ENCODE data around the gene IYD.

Gene IYD

DNA sequence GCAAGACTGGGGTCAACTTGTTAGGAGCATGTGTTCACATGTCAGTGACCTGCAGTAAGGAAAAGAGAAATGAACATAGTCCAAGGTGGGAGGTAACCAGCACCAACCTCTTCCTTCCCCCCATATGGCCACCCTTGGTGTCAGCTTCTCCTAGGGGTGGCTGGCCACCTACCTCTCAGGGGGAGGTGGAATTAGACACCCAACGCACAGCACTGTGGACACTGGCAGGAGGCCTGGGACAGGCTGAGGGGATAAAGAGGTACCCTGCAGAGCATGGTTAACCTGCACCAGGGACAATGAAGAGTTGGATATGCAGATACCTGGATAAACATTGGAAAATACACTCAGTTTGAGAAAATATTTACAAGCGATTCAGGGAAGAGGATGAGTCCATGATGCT lies 84.5 kb downstream of the IYD start:
- Histone ChIP-seq H3K27me3 (ENCODE audit: insufficient read depth, low read depth) (no peaks in the 10 kb centered on the region), H3K27ac (no peak overlapping the region), H4K20me1 (ENCODE audit: insufficient read depth) (no peaks in the 10 kb centered on the region), H3K36me3 (ENCODE audit: insufficient read depth) (no peaks in the 10 kb centered on the region), H3K79me2 (ENCODE audit: insufficient read depth, low read depth) (no peaks in the 10 kb centered on the region), H3K4me3 (IDR thresholded peaks at IDR 0.05; ENCODE audit: insufficient read depth, low read depth, low read length) (no peak overlapping the region), H2AFZ (ENCODE audit: low read depth) (no peak overlapping the region), H3K4me1 (ENCODE audit: low read depth, poor library complexity, severe bottlenecking) (no peaks in the 10 kb centered on the region), H3K9ac (no peak overlapping the region), H3K4me2 (no peak overlapping the region)
- TF ChIP-seq, protein P1, sequence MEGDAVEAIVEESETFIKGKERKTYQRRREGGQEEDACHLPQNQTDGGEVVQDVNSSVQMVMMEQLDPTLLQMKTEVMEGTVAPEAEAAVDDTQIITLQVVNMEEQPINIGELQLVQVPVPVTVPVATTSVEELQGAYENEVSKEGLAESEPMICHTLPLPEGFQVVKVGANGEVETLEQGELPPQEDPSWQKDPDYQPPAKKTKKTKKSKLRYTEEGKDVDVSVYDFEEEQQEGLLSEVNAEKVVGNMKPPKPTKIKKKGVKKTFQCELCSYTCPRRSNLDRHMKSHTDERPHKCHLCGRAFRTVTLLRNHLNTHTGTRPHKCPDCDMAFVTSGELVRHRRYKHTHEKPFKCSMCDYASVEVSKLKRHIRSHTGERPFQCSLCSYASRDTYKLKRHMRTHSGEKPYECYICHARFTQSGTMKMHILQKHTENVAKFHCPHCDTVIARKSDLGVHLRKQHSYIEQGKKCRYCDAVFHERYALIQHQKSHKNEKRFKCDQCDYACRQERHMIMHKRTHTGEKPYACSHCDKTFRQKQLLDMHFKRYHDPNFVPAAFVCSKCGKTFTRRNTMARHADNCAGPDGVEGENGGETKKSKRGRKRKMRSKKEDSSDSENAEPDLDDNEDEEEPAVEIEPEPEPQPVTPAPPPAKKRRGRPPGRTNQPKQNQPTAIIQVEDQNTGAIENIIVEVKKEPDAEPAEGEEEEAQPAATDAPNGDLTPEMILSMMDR (conservative IDR thresholded peaks at IDR 0.05; ENCODE audit: low read depth, low read length) = no peak

All from KMS-11 (cell line).